Measurements from ENCODE around the gene ZMAT5. TPM values are rescaled to one million over a fixed set of nuclear protein-coding genes. Genes with fewer than 3 reads are reported as not detected.

The ZMAT5 gene
- total and polyA plus RNA-seq, 2 of the 13 experiments (the other 11 are each of a cell fraction or from before 2014, with no cell fraction given) = 20.7 to 27.8 TPM

GRCh38 chr22:29704528-29705285 lies 62.1 kb downstream of the ZMAT5 start (continued):
- peak; percentile 37; the same call in 1 of the 2 replicates for TF ChIP-seq ZNF281 (CRISPR knock-in tag; IDR thresholded peaks at IDR 0.05; ENCODE audit: borderline replicate concordance)
- no peak for TF ChIP-seq KLF15 (CRISPR knock-in tag; IDR thresholded peaks at IDR 0.05; ENCODE audit: borderline replicate concordance)
- TF ChIP-seq ATRX (CRISPR knock-in tag; IDR thresholded peaks at IDR 0.05; ENCODE audit: borderline replicate concordance) = no peak
- no peak for TF ChIP-seq ZNF275 (CRISPR knock-in tag; IDR thresholded peaks at IDR 0.05; ENCODE audit: borderline replicate concordance)
- peak; percentile 12; the same call in 1 of the 2 replicates for TF ChIP-seq THRA (CRISPR knock-in tag; IDR thresholded peaks at IDR 0.05; ENCODE audit: borderline replicate concordance)
- no peak for TF ChIP-seq PRMT3 (CRISPR knock-in tag; IDR thresholded peaks at IDR 0.05; ENCODE audit: borderline replicate concordance, low read depth)
- TF ChIP-seq ZNF510 (CRISPR knock-in tag; IDR thresholded peaks at IDR 0.05; ENCODE audit: low read depth) = no peak
- no peak for TF ChIP-seq SOX13 (IDR thresholded peaks at IDR 0.05)
- TF ChIP-seq SOX13 (CRISPR knock-in tag; conservative IDR thresholded peaks at IDR 0.05 in 1 of 2, IDR thresholded peaks at IDR 0.05 in 1 of 2) = peak in 1 of 2 experiments; percentile 4; a peak in 1 of 4 replicates
- TF ChIP-seq HMG20A (CRISPR knock-in tag; IDR thresholded peaks at IDR 0.05; ENCODE audit: borderline replicate concordance) = peak; percentile 29; the same call in 1 of the 2 replicates
- no peak for TF ChIP-seq ATF7 (IDR thresholded peaks at IDR 0.05)
- no peak for TF ChIP-seq ATF7 (CRISPR knock-in tag; IDR thresholded peaks at IDR 0.05)
- no peak for TF ChIP-seq NR2C2 (CRISPR knock-in tag; IDR thresholded peaks at IDR 0.05; ENCODE audit: borderline replicate concordance)
- no peak for TF ChIP-seq TCF12 (IDR thresholded peaks at IDR 0.05)
- no peak for TF ChIP-seq TCF12 (CRISPR knock-in tag; IDR thresholded peaks at IDR 0.05)
- TF ChIP-seq NCOA2 (CRISPR knock-in tag; IDR thresholded peaks at IDR 0.05) = peak; percentile 14; the same call in 1 of the 2 replicates
- no peak for TF ChIP-seq HCFC1 (IDR thresholded peaks at IDR 0.05; ENCODE audit: low read depth, low read length)
- no peak for TF ChIP-seq POLR2AphosphoS5 (IDR thresholded peaks at IDR 0.05; ENCODE audit: low read depth, low read length)
- TF ChIP-seq ZNF609 (CRISPR knock-in tag; IDR thresholded peaks at IDR 0.05; ENCODE audit: borderline replicate concordance) = no peak
